ENCODE results near the gene XPR1. TPM values are rescaled to one million over a fixed set of nuclear protein-coding genes. Genes with fewer than 3 reads are reported as not detected.

XPR1 gene
- total RNA-seq, 1 experiment from 2014 or later: 19.9 TPM

GRCh38 chr1:180854001-180854400 is 222.2 kb downstream of the XPR1 start:
- no peak overlapping the region for H3K9ac ChIP-seq (ENCODE audit: low read length)
- intact Hi-C loops (cut with micrococcal nuclease): no loop called here
- no peaks in the 10 kb centered on the region for H3K36me3 ChIP-seq (ENCODE audit: control insufficient read depth in 1 of 2, insufficient read depth in 2 of 2, low read length in 2 of 2)
- H3K4me3 ChIP-seq (replicated peaks in 1 of 2; ENCODE audit: low read depth in 1 of 2, low read length in 2 of 2): no peak overlapping the region
- ATAC-seq: no peak
- DNase-seq (ENCODE audit: low read depth, low spot score): no peak
- POLR2A ChIA-PET: no interaction called here
- no peak for TF ChIP-seq EZH2phosphoT487 (IDR thresholded peaks at IDR 0.05; ENCODE audit: borderline replicate concordance)
- TF ChIP-seq EZH2 (IDR thresholded peaks at IDR 0.05): no peak
- TF ChIP-seq EGR1 (IDR thresholded peaks at IDR 0.05; ENCODE audit: low read depth): no peak
- no peak for TF ChIP-seq POLR2AphosphoS5 (IDR thresholded peaks at IDR 0.05; ENCODE audit: low read depth, low read length)
- TF ChIP-seq FOSL1 (IDR thresholded peaks at IDR 0.05; ENCODE audit: low read depth): no peak
- no peak for TF ChIP-seq TCF7L2 (IDR thresholded peaks at IDR 0.05; ENCODE audit: borderline replicate concordance, extremely low read depth, insufficient read depth, insufficient read length)
- TF ChIP-seq ATF3 (IDR thresholded peaks at IDR 0.05): no peak
- TF ChIP-seq CTCF (IDR thresholded peaks at IDR 0.05 in 2 of 3, conservative IDR thresholded peaks at IDR 0.05 in 1 of 3; ENCODE audit: borderline replicate concordance in 1 of 3, insufficient read depth in 1 of 3, low read depth in 2 of 3, low read length in 2 of 3): no peak
- TF ChIP-seq CBX3 (IDR thresholded peaks at IDR 0.05; ENCODE audit: low read depth): no peak
- TF ChIP-seq CEBPB (IDR thresholded peaks at IDR 0.05; ENCODE audit: low read depth): no peak
- TF ChIP-seq ZNF274 (IDR thresholded peaks at IDR 0.05; ENCODE audit: low read depth, low read length): no peak
- TF ChIP-seq REST (IDR thresholded peaks at IDR 0.05; ENCODE audit: low read depth): no peak
- no peak for TF ChIP-seq ELF1 (IDR thresholded peaks at IDR 0.05; ENCODE audit: borderline replicate concordance, low read depth)
- H4K20me1 ChIP-seq (ENCODE audit: insufficient read depth): no peaks in the 10 kb centered on the region
- H3K4me2 ChIP-seq (ENCODE audit: low read length): no peak overlapping the region
- no TSS peak for BruUV-seq (replicated peaks)
- H2AFZ ChIP-seq (ENCODE audit: low read depth, low read length, poor library complexity, severe bottlenecking): no peak overlapping the region
- H3K9me2 ChIP-seq (ENCODE audit: insufficient read depth): no peaks in the 10 kb centered on the region
- RAD21 ChIA-PET (ENCODE audit: low non-redundant PET in 1 of 2, low total read pairs in 2 of 2, uncharacterized antibody in 2 of 2, unreplicated experiment in 2 of 2): no interaction called here
- H3K4me1 ChIP-seq (ENCODE audit: control insufficient read depth in 1 of 2, insufficient read depth in 2 of 2, low read length in 2 of 2): no peaks in the 10 kb centered on the region
- CTCF ChIA-PET: no interaction called here
- no peaks in the 10 kb centered on the region for H3K27me3 ChIP-seq (ENCODE audit: insufficient read depth, low read length)
- no peaks in the 10 kb centered on the region for H3K79me2 ChIP-seq (ENCODE audit: insufficient read depth, low read length)
- H3K9me3 ChIP-seq (ENCODE audit: control insufficient read depth in 1 of 2, insufficient read depth in 1 of 2, low read depth in 1 of 2, low read length in 2 of 2): no peaks in the 10 kb centered on the region
- H3K27ac ChIP-seq (ENCODE audit: low read depth, low read length): no peak overlapping the region

Data from HCT116 (cell line).